HEK293 (cell line): ENCODE measurements around the gene SLFNL1.

ENCODE experiments used
- ZBTB7A ChIP-seq: fragments of 450-650 bp; formaldehyde crosslinking; IDR thresholded peaks from 2 replicates; pipeline ENCODE4 v1.5.1; 2016; ENCODE audit warnings: low read depth, missing biosample characterization, missing genetic modification characterization
- ZEB2 ChIP-seq: fragments of 450-650 bp; formaldehyde crosslinking; IDR thresholded peaks from 2 replicates; pipeline ENCODE4 v1.5.1; 2016; ENCODE audit warnings: missing biosample characterization, missing genetic modification characterization
- ZNF274 ChIP-seq, 2 experiments: fragments of 200-500 bp in 1 of 2; fragments of 450-650 bp in 1 of 2; sonication (Bioruptor generic) in 1 of 2; formaldehyde crosslinking in 1 of 2; IDR thresholded peaks; 2 replicates each; pipeline versions ENCODE4 v1.5.1 to v1.6.1; 2014 to 2016; ENCODE audit warnings: borderline replicate concordance in 1 of 2, inconsistent platforms in 1 of 2, low read length in 1 of 2, missing biosample characterization in 1 of 2, missing genetic modification characterization in 1 of 2
- TF ChIP-seq, protein P1 (sequence below): fragments of 450-650 bp; formaldehyde crosslinking; IDR thresholded peaks from 2 replicates; pipeline ENCODE4 v1.5.1; 2016; ENCODE audit warnings: missing biosample characterization, missing genetic modification characterization
- TF ChIP-seq, protein P2 (sequence below): fragments of 450-650 bp; IDR thresholded peaks from 2 replicates; pipeline ENCODE4 v1.5.1; 2018; ENCODE audit warnings: missing biosample characterization, missing genetic modification characterization
- TF ChIP-seq, protein P3 (sequence below): fragments of 450-650 bp; formaldehyde crosslinking; IDR thresholded peaks from 2 replicates; pipeline ENCODE4 v1.5.1; 2016; ENCODE audit warnings: missing biosample characterization, missing genetic modification characterization
- TF ChIP-seq, protein P4 (sequence below): fragments of 450-650 bp; formaldehyde crosslinking; IDR thresholded peaks from 2 replicates; pipeline ENCODE4 v1.5.1; 2016; ENCODE audit warnings: missing biosample characterization, missing genetic modification characterization
- TF ChIP-seq, protein P5 (sequence below): fragments of 450-650 bp; formaldehyde crosslinking; IDR thresholded peaks from 2 replicates; pipeline ENCODE4 v1.5.1; 2016; ENCODE audit warnings: missing biosample characterization, missing genetic modification characterization

DNA sequence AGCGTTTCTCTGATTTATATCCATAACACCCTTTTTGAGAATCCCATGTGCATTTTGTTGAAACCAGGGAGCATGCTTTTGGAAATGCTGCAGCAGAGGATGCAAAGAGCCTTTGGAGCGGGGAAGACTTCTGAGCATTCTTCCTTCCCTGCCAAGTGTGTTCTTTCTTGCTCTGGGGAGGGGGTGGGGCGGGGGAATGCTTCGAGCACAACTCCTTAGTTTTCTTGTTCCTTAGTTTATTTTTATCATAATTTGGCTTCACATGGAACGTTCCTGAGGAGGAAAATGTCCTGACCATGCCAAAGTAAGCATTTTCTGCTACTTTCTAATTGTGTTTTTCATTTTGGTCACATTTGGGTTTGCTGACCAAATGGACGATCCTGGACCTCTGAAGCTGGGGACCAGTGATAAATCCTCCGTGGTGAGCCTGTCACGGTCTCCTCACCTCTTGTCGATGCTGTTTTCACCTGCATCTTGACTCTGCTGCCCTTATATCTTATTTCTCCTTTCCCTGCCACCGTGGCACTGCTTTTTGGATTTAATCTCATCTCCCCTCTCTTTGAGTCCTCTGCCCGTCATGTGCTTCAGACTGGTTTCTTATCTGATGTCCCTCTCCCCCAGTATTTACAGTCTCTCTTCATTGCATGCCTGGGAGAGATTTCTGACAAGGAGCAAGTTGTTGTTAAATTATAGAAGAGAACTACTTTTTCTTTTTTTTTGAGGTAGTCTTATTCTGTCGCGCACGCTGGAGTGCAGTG lies 39.7 kb downstream of the SLFNL1 start:
- TF ChIP-seq, protein P1, sequence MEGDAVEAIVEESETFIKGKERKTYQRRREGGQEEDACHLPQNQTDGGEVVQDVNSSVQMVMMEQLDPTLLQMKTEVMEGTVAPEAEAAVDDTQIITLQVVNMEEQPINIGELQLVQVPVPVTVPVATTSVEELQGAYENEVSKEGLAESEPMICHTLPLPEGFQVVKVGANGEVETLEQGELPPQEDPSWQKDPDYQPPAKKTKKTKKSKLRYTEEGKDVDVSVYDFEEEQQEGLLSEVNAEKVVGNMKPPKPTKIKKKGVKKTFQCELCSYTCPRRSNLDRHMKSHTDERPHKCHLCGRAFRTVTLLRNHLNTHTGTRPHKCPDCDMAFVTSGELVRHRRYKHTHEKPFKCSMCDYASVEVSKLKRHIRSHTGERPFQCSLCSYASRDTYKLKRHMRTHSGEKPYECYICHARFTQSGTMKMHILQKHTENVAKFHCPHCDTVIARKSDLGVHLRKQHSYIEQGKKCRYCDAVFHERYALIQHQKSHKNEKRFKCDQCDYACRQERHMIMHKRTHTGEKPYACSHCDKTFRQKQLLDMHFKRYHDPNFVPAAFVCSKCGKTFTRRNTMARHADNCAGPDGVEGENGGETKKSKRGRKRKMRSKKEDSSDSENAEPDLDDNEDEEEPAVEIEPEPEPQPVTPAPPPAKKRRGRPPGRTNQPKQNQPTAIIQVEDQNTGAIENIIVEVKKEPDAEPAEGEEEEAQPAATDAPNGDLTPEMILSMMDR (tag by site-specific recombination), result no peak
- TF ChIP-seq ZNF274 (IDR thresholded peaks at IDR 0.05; ENCODE audit: low read length) (no peak), ZNF274 (tag by site-specific recombination; IDR thresholded peaks at IDR 0.05; ENCODE audit: borderline replicate concordance) (no peak), ZEB2 (tag by site-specific recombination) (no peak), ZBTB7A (tag by site-specific recombination) (no peak)
- TF ChIP-seq, protein P2, sequence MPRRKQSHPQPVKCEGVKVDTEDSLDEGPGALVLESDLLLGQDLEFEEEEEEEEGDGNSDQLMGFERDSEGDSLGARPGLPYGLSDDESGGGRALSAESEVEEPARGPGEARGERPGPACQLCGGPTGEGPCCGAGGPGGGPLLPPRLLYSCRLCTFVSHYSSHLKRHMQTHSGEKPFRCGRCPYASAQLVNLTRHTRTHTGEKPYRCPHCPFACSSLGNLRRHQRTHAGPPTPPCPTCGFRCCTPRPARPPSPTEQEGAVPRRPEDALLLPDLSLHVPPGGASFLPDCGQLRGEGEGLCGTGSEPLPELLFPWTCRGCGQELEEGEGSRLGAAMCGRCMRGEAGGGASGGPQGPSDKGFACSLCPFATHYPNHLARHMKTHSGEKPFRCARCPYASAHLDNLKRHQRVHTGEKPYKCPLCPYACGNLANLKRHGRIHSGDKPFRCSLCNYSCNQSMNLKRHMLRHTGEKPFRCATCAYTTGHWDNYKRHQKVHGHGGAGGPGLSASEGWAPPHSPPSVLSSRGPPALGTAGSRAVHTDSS (tag by site-specific recombination), result no peak
- TF ChIP-seq, protein P3, sequence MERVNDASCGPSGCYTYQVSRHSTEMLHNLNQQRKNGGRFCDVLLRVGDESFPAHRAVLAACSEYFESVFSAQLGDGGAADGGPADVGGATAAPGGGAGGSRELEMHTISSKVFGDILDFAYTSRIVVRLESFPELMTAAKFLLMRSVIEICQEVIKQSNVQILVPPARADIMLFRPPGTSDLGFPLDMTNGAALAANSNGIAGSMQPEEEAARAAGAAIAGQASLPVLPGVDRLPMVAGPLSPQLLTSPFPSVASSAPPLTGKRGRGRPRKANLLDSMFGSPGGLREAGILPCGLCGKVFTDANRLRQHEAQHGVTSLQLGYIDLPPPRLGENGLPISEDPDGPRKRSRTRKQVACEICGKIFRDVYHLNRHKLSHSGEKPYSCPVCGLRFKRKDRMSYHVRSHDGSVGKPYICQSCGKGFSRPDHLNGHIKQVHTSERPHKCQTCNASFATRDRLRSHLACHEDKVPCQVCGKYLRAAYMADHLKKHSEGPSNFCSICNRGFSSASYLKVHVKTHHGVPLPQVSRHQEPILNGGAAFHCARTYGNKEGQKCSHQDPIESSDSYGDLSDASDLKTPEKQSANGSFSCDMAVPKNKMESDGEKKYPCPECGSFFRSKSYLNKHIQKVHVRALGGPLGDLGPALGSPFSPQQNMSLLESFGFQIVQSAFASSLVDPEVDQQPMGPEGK, result no peak
- TF ChIP-seq, protein P4, sequence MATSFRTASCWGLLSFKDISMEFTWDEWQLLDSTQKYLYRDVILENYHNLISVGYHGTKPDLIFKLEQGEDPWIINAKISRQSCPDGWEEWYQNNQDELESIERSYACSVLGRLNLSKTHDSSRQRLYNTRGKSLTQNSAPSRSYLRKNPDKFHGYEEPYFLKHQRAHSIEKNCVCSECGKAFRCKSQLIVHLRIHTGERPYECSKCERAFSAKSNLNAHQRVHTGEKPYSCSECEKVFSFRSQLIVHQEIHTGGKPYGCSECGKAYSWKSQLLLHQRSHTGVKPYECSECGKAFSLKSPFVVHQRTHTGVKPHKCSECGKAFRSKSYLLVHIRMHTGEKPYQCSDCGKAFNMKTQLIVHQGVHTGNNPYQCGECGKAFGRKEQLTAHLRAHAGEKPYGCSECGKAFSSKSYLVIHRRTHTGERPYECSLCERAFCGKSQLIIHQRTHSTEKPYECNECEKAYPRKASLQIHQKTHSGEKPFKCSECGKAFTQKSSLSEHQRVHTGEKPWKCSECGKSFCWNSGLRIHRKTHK (tag by site-specific recombination), result no peak
- TF ChIP-seq, protein P5, sequence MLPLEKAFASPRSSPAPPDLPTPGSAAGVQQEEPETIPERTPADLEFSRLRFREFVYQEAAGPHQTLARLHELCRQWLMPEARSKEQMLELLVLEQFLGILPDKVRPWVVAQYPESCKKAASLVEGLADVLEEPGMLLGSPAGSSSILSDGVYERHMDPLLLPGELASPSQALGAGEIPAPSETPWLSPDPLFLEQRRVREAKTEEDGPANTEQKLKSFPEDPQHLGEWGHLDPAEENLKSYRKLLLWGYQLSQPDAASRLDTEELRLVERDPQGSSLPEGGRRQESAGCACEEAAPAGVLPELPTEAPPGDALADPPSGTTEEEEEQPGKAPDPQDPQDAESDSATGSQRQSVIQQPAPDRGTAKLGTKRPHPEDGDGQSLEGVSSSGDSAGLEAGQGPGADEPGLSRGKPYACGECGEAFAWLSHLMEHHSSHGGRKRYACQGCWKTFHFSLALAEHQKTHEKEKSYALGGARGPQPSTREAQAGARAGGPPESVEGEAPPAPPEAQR, result no peak
